Neural cell (in vitro differentiated cells): Measurements from ENCODE around the gene GOLGA5. TPM values are rescaled to one million over a fixed set of nuclear protein-coding genes. Genes with fewer than 3 reads are reported as not detected.
A peak's percentile ranks its signal among the peaks of the same experiment; 100 is the strongest.

Source experiments
- H2AFZ ChIP-seq: fragments of 200-600, 300-800 bp; sonication (generic), shearing (Covaris generic); 2 replicates; pipeline ENCODE4 v1.6.0; 2014; ENCODE audit warnings: low read depth, mild to moderate bottlenecking, antibody characterized with exemption, low read length, moderate library complexity
- H3F3A ChIP-seq: fragments of 200-600 bp; shearing (Covaris generic); 2 replicates; pipeline ENCODE4 v1.6.1; 2016; ENCODE audit warnings: mild to moderate bottlenecking, moderate library complexity, mixed read lengths, antibody characterized with exemption, low read length; ENCODE audit not compliant: insufficient read depth, poor library complexity, severe bottlenecking
- H3K27ac ChIP-seq: fragments of 200-600, 300-800 bp; sonication (generic), shearing (Covaris generic); 2 replicates; pipeline ENCODE4 v1.5.1; 2014; ENCODE audit warnings: mild to moderate bottlenecking, low read length, moderate library complexity
- H3K27me3 ChIP-seq: fragments of 300-800, 200-600 bp; sonication (generic), shearing (Covaris generic); 2 replicates; pipeline ENCODE4 v1.6.0; 2014; ENCODE audit warnings: mild to moderate bottlenecking, low read depth, low read length, moderate library complexity; ENCODE audit not compliant: insufficient read depth
- H3K36me3 ChIP-seq: fragments of 300-800, 200-600 bp; sonication (generic), shearing (Covaris generic); 2 replicates; pipeline ENCODE4 v1.5.1; 2014; ENCODE audit warnings: mild to moderate bottlenecking, antibody characterized with exemption, low read length, moderate library complexity; ENCODE audit not compliant: insufficient read depth
- H3K4me2 ChIP-seq: fragments of 300-800, 200-600 bp; sonication (generic), shearing (Covaris generic); 2 replicates; pipeline ENCODE4 v1.6.0; 2014; ENCODE audit warnings: mild to moderate bottlenecking, low read length
- H3K4me3 ChIP-seq: fragments of 300-800, 200-600 bp; sonication (generic), shearing (Covaris generic); 2 replicates; pipeline ENCODE4 v1.5.1; 2014; ENCODE audit warnings: mild to moderate bottlenecking, low read length, moderate library complexity
- H3K79me2 ChIP-seq: fragments of 200-600 bp; shearing (Covaris generic); replicated peaks from 2 replicates; pipeline ENCODE4 v1.6.0; 2014; ENCODE audit warnings: mild to moderate bottlenecking, low read length, moderate library complexity; ENCODE audit not compliant: insufficient read depth
- H3K9ac ChIP-seq: fragments of 300-800, 200-600 bp; sonication (generic), shearing (Covaris generic); 2 replicates; pipeline ENCODE4 v1.6.1; 2016; ENCODE audit warnings: mild to moderate bottlenecking, low read length, mixed read lengths
- H3K9me2 ChIP-seq: fragments of 200-600 bp; shearing (Covaris generic); 2 replicates; pipeline ENCODE4 v1.6.1; 2016; ENCODE audit warnings: mild to moderate bottlenecking, low read length, mixed read lengths; ENCODE audit not compliant: insufficient read depth
- H3K9me3 ChIP-seq: fragments of 200-600, 300-800 bp; sonication (generic), shearing (Covaris generic); 2 replicates; pipeline ENCODE4 v1.6.1; 2016; ENCODE audit warnings: mild to moderate bottlenecking, mixed run types, low read length, moderate library complexity, mixed read lengths
- H4K20me1 ChIP-seq: fragments of 200-600 bp; shearing (Covaris generic); 2 replicates; pipeline ENCODE4 v1.6.1; 2016; ENCODE audit warnings: mild to moderate bottlenecking, mixed run types; ENCODE audit not compliant: insufficient read depth
- EP300 ChIP-seq: fragments of 450-650 bp; conservative IDR thresholded peaks from 2 replicates; pipeline ENCODE4 v1.6.1; 2014; ENCODE audit warnings: antibody characterized with exemption, mild to moderate bottlenecking, moderate library complexity; ENCODE audit not compliant: poor library complexity, severe bottlenecking
- EZH2 ChIP-seq: fragments of 200-600, 300-800 bp; shearing (Covaris generic), sonication (generic); IDR thresholded peaks from 2 replicates; pipeline ENCODE4 v1.6.1; 2014; ENCODE audit warnings: antibody characterized with exemption, low read length, borderline replicate concordance, mild to moderate bottlenecking; ENCODE audit not compliant: insufficient read depth, poor library complexity, severe bottlenecking
- MXI1 ChIP-seq: fragments of 450-650 bp; conservative IDR thresholded peaks from 2 replicates; pipeline ENCODE4 v1.6.1; 2014; ENCODE audit warnings: antibody characterized with exemption, mild to moderate bottlenecking; ENCODE audit not compliant: poor library complexity, severe bottlenecking
- POLR2AphosphoS5 ChIP-seq: IDR thresholded peaks from 2 replicates; pipeline ENCODE4 v1.6.1; 2012
- RAD21 ChIP-seq: fragments of 450-650 bp; conservative IDR thresholded peaks from 2 replicates; pipeline ENCODE4 v1.6.1; 2014; ENCODE audit warnings: antibody characterized with exemption, mild to moderate bottlenecking, moderate library complexity
- SMC3 ChIP-seq: fragments of 450-650 bp; conservative IDR thresholded peaks from 2 replicates; pipeline ENCODE4 v1.6.1; 2014; ENCODE audit warnings: antibody characterized with exemption, mild to moderate bottlenecking, moderate library complexity; ENCODE audit not compliant: poor library complexity
- TAF1 ChIP-seq: IDR thresholded peaks from 2 replicates; pipeline ENCODE4 v1.6.1; 2012; ENCODE audit warnings: low read depth
- polyA plus RNA-seq: library from polyadenylated mRNA; depleted of rRNA; stranded (reverse); fragments of >200 nt; gene quantifications from 2 replicates; pipeline ENCODE4 v1.2.3, GENCODE V29; 2014
- TF ChIP-seq, protein P1 (sequence below): IDR thresholded peaks from 2 replicates; pipeline ENCODE4 v1.6.1; 2012; ENCODE audit warnings: borderline replicate concordance
- TF ChIP-seq, protein P2 (sequence below): fragments of 450-650 bp; IDR thresholded peaks from 2 replicates; pipeline ENCODE4 v1.5.1; 2014; ENCODE audit warnings: antibody characterized with exemption, mild to moderate bottlenecking, moderate library complexity; ENCODE audit not compliant: poor library complexity, severe bottlenecking

Gene GOLGA5
- polyA plus RNA-seq, 1 donor from 2014 or later: 35.7 TPM

- H3K9ac ChIP-seq: no peak overlapping the region
- H3K4me3 ChIP-seq: no peak overlapping the region
- H3K36me3 ChIP-seq: no peaks in the 10 kb centered on the region
- H3K27me3 ChIP-seq: no peaks in the 10 kb centered on the region
- no peaks in the 10 kb centered on the region for H3K79me2 ChIP-seq
- no peaks in the 10 kb centered on the region for H3F3A ChIP-seq
- TF ChIP-seq EP300 (no peak), SMC3 (no peak), MXI1 (no peak), RAD21 (no peak)
- TF ChIP-seq, protein P1, sequence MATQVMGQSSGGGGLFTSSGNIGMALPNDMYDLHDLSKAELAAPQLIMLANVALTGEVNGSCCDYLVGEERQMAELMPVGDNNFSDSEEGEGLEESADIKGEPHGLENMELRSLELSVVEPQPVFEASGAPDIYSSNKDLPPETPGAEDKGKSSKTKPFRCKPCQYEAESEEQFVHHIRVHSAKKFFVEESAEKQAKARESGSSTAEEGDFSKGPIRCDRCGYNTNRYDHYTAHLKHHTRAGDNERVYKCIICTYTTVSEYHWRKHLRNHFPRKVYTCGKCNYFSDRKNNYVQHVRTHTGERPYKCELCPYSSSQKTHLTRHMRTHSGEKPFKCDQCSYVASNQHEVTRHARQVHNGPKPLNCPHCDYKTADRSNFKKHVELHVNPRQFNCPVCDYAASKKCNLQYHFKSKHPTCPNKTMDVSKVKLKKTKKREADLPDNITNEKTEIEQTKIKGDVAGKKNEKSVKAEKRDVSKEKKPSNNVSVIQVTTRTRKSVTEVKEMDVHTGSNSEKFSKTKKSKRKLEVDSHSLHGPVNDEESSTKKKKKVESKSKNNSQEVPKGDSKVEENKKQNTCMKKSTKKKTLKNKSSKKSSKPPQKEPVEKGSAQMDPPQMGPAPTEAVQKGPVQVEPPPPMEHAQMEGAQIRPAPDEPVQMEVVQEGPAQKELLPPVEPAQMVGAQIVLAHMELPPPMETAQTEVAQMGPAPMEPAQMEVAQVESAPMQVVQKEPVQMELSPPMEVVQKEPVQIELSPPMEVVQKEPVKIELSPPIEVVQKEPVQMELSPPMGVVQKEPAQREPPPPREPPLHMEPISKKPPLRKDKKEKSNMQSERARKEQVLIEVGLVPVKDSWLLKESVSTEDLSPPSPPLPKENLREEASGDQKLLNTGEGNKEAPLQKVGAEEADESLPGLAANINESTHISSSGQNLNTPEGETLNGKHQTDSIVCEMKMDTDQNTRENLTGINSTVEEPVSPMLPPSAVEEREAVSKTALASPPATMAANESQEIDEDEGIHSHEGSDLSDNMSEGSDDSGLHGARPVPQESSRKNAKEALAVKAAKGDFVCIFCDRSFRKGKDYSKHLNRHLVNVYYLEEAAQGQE: no peak
- TF ChIP-seq, protein P2, sequence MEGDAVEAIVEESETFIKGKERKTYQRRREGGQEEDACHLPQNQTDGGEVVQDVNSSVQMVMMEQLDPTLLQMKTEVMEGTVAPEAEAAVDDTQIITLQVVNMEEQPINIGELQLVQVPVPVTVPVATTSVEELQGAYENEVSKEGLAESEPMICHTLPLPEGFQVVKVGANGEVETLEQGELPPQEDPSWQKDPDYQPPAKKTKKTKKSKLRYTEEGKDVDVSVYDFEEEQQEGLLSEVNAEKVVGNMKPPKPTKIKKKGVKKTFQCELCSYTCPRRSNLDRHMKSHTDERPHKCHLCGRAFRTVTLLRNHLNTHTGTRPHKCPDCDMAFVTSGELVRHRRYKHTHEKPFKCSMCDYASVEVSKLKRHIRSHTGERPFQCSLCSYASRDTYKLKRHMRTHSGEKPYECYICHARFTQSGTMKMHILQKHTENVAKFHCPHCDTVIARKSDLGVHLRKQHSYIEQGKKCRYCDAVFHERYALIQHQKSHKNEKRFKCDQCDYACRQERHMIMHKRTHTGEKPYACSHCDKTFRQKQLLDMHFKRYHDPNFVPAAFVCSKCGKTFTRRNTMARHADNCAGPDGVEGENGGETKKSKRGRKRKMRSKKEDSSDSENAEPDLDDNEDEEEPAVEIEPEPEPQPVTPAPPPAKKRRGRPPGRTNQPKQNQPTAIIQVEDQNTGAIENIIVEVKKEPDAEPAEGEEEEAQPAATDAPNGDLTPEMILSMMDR: no peak
- no peak overlapping the region for H3K4me2 ChIP-seq
- H3K9me2 ChIP-seq: no peaks in the 10 kb centered on the region
- no peak overlapping the region for H2AFZ ChIP-seq
- H3K9me3 ChIP-seq: no peaks in the 10 kb centered on the region
- peak overlapping the region; percentile 25 for H3K27ac ChIP-seq
- no peaks in the 10 kb centered on the region for H4K20me1 ChIP-seq
Measured at GRCh38 chr14:92887157-92887556, 93.1 kb downstream of the GOLGA5 start.

DNA sequence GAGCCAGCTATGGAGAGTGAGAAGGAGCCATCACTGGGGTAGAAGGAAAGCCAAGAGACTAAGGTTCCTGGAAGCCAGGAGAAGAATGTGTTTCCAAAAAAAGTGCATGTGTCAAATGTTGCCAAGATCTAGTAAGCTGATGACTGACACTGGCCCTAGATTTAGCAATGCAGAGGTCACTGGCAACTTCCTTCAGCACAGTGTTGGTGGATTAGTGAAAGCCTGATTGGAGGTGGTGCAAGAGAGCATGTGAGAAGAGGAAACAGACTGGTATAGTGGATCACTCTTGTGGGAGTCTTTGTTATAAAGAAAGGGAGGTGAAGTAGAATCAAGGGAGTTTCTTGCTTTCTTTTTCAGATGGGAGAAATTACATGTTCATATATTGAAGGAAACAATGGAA is 94.8 kb downstream of the GOLGA5 start:
- Histone ChIP-seq H3K79me2 (no peaks in the 10 kb centered on the region), H3K9ac (no peak overlapping the region), H3K27ac (no peak overlapping the region), H3K4me3 (no peak overlapping the region), H4K20me1 (no peaks in the 10 kb centered on the region), H3K27me3 (no peaks in the 10 kb centered on the region), H3K9me3 (no peaks in the 10 kb centered on the region), H3K9me2 (no peaks in the 10 kb centered on the region), H3K36me3 (no peaks in the 10 kb centered on the region), H3F3A (no peaks in the 10 kb centered on the region), H2AFZ (no peak overlapping the region), H3K4me2 (no peak overlapping the region)
- no peak for TF ChIP-seq SMC3
- TF ChIP-seq, protein P2: no peak
- no peak for TF ChIP-seq MXI1
- TF ChIP-seq EP300: no peak
- TF ChIP-seq POLR2AphosphoS5: no peak
- TF ChIP-seq TAF1: no peak
- TF ChIP-seq, protein P1: no peak
- no peak for TF ChIP-seq RAD21
- TF ChIP-seq EZH2: no peak
